Lower leg skin (tissue), 4 donors: Measurements from ENCODE around the gene SLC6A4. TPM values are rescaled to one million over a fixed set of nuclear protein-coding genes. Genes with fewer than 3 reads are reported as not detected.
"Not testable (repeated sequence)": the region's sequence is repeated elsewhere in the genome, so short reads cannot be mapped to it uniquely, and the experiment has no call there.

Source experiments
- DNase-seq, 2 donors: peaks; one replicate each; pipeline ENCODE4 v3.0.0-alpha.2; 2019; ENCODE audit warnings: low spot score in 2 of 2
- H3K4me3 ChIP-seq: fragments of 200-600 bp; sonication (generic); 2 replicates; pipeline ENCODE4 v1.5.1; 2017; ENCODE audit warnings: mild to moderate bottlenecking, low read depth; ENCODE audit not compliant: poor library complexity, severe bottlenecking
- POLR2A ChIP-seq, 2 donors: fragments of 450-650 bp; IDR thresholded peaks; one replicate each; pipeline ENCODE4 v1.6.1; 2016 to 2017; ENCODE audit warnings: antibody characterized with exemption in 2 of 2, mild to moderate bottlenecking in 1 of 2, moderate library complexity in 1 of 2
- WGBS, 2 donors: methylation state at CpG; one replicate each; pipeline ENCODE4 v1.1.5; 2018; 5-methylcytosine and 5-hydroxymethylcytosine counted together
- intact Hi-C: fragments of 100-400 bp; cut with DNase I; formaldehyde crosslinking; loops from one replicate; pipeline ENCODE4 v1.15.0; 2023; ENCODE audit warnings: low total_unique reads
- total RNA-seq, 4 donors: library from RNA; depleted of rRNA; stranded (reverse); fragments of >200 nt; gene quantifications; one replicate each; pipeline ENCODE4 v1.1.0, GENCODE V29; 2016
- TF ChIP-seq, protein P1 (sequence below), 3 donors: fragments of 450-650 bp; IDR thresholded peaks; one replicate each; pipeline ENCODE4 v1.5.1; 2016; ENCODE audit warnings: antibody characterized with exemption in 3 of 3, mild to moderate bottlenecking in 3 of 3, moderate library complexity in 2 of 3

The SLC6A4 gene
- total RNA-seq, 4 donors from 2014 or later = 0.25 to 1.7 (median 0.91) TPM

- intact Hi-C loops = no loop called here
- H3K4me3 ChIP-seq = no peak overlapping the region
- WGBS, 2 donors = 87 to 92% methylated on average over 10 of the region's 10 CpGs
- DNase-seq = peak in 1 of 2 donors; percentile 59
- TF ChIP-seq POLR2A (IDR thresholded peaks at IDR 0.05) = no peak
- TF ChIP-seq, protein P1, sequence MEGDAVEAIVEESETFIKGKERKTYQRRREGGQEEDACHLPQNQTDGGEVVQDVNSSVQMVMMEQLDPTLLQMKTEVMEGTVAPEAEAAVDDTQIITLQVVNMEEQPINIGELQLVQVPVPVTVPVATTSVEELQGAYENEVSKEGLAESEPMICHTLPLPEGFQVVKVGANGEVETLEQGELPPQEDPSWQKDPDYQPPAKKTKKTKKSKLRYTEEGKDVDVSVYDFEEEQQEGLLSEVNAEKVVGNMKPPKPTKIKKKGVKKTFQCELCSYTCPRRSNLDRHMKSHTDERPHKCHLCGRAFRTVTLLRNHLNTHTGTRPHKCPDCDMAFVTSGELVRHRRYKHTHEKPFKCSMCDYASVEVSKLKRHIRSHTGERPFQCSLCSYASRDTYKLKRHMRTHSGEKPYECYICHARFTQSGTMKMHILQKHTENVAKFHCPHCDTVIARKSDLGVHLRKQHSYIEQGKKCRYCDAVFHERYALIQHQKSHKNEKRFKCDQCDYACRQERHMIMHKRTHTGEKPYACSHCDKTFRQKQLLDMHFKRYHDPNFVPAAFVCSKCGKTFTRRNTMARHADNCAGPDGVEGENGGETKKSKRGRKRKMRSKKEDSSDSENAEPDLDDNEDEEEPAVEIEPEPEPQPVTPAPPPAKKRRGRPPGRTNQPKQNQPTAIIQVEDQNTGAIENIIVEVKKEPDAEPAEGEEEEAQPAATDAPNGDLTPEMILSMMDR (IDR thresholded peaks at IDR 0.05) = no peak
Observed at GRCh38 chr17:30210901-30211300, 24.6 kb downstream of the SLC6A4 start.

DNA sequence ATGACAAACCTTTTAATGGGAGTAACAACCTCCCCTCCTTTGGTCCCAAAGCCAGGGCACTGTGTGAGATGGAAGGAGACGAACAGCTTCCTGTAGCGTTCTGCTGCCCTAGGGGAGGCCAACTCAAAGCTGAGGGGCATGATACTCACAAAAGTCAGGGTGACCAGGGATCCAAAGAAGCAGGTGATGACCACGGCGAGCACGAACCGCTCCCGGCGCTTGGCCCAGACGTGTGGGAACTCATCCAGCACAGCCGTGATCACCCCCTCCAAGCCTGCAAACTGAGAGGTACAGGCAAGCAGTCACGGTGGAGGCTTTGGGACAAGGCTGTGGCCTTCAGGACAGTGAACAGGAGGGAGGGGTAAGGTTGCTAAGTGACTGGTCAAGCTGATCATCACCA lies 25.1 kb downstream of the SLC6A4 start:
- WGBS, 2 donors = 83 to 88% methylated on average over 11 of the region's 11 CpGs
- no peak for TF ChIP-seq POLR2A (IDR thresholded peaks at IDR 0.05)
- TF ChIP-seq, protein P1 (IDR thresholded peaks at IDR 0.05) = no peak
- intact Hi-C loops = no loop called here
- DNase-seq = peak in 1 of 2 donors; percentile 74
- no peak overlapping the region for H3K4me3 ChIP-seq

GRCh38 chr17:30209930-30210329 lies 25.6 kb downstream of the SLC6A4 start:
- DNase-seq = peak in 1 of 2 donors; percentile 26
- 92 to 93% methylated on average over 7 of the region's 7 CpGs for WGBS, 2 donors
- intact Hi-C loops = no loop called here
- H3K4me3 ChIP-seq = no peak overlapping the region
- TF ChIP-seq POLR2A (IDR thresholded peaks at IDR 0.05) = no peak
- TF ChIP-seq, protein P1 (IDR thresholded peaks at IDR 0.05) = no peak

GRCh38 chr17:30208214-30208613 lies 27.3 kb downstream of the SLC6A4 start:
- intact Hi-C loops = no loop called here
- WGBS, 2 donors = 65 to 71% methylated on average over 3 of the region's 3 CpGs
- H3K4me3 ChIP-seq = no peak overlapping the region
- no peak for DNase-seq
- no peak for TF ChIP-seq POLR2A (IDR thresholded peaks at IDR 0.05)
- TF ChIP-seq, protein P1 (IDR thresholded peaks at IDR 0.05) = no peak

- H3K4me3 ChIP-seq = no peak overlapping the region
- TF ChIP-seq, protein P1 (IDR thresholded peaks at IDR 0.05) = no peak
- no peak for TF ChIP-seq POLR2A (IDR thresholded peaks at IDR 0.05)
- intact Hi-C loops = no loop called here
- peak in 1 of 2 donors; percentile 53 for DNase-seq
- WGBS, 2 donors = 83 to 85% methylated on average over 9 of the region's 9 CpGs
Observed at GRCh38 chr17:30207655-30208054, 27.8 kb downstream of the SLC6A4 start.

DNA sequence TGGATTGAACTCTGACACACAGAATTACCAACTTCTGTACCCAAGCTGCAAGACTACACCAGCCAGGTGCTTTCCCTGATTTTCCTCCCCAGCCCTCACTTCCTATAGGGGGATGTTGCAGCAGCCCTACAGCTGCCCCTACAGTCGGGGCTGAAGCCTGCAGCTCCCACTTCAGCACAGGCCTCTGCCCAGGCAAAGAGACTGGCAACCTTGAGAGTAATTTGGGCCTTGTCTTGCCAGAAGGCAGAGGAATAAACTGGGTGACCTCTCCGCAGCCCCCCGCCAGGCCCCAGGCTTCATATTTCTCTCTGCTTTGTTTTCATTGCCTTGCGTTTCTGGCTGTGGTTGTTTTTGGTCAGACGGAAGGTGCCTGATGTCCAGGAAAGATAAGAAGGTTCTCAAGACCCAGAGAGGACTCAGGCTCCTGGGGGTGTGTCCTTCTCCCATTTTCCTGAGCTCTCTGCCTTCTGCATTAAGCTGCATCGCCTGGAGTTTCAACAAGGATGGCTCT lies 32.0 kb downstream of the SLC6A4 start:
- WGBS, 2 donors = 80 to 81% methylated on average over 6 of the region's 6 CpGs
- no peak overlapping the region for H3K4me3 ChIP-seq
- TF ChIP-seq, protein P1 (IDR thresholded peaks at IDR 0.05) = no peak
- no peak for TF ChIP-seq POLR2A (IDR thresholded peaks at IDR 0.05)
- intact Hi-C loops = no loop called here
- DNase-seq = peak in 1 of 2 donors; percentile 32

- WGBS, 2 donors = 76 to 90% methylated on average over 8 to 9 of the region's 9 CpGs
- H3K4me3 ChIP-seq, intact Hi-C loops: not testable (repeated sequence)
- DNase-seq = peak in 1 of 2 donors; percentile 8
Observed at GRCh38 chr17:30200656-30201055, 34.8 kb downstream of the SLC6A4 start.
